Tibial nerve (tissue), 4 donors: Measurements from ENCODE around the gene PLCB1. TPM values are rescaled to one million over a fixed set of nuclear protein-coding genes. Genes with fewer than 3 reads are reported as not detected.
"Not testable (repeated sequence)": the region's sequence is repeated elsewhere in the genome, so short reads cannot be mapped to it uniquely, and the experiment has no call there.

Source experiments
- DNase-seq, 2 donors: peaks; one replicate each; pipeline ENCODE4 v3.0.0-alpha.2; 2019; ENCODE audit warnings: low spot score in 2 of 2
- H3K27ac ChIP-seq, 4 donors: fragments of 200-600 bp; sonication (generic) in 3 of 4; one replicate each; pipeline ENCODE4 v1.5.1; 2017 to 2019; ENCODE audit warnings: mild to moderate bottlenecking in 1 of 4
- H3K27me3 ChIP-seq, 2 donors: fragments of 200-600 bp; sonication (generic) in 1 of 2; one replicate each; pipeline versions ENCODE4 v1.5.1 to v1.6.0; 2017 to 2019
- H3K36me3 ChIP-seq, 3 donors: fragments of 200-600 bp; sonication (generic); one replicate each; pipeline ENCODE4 v1.5.1; 2018 to 2019
- H3K4me1 ChIP-seq, 4 donors: fragments of 200-600 bp; sonication (generic) in 3 of 4; one replicate each; pipeline ENCODE4 v1.5.1; 2017 to 2019
- H3K4me3 ChIP-seq, 4 donors: fragments of 200-600 bp; sonication (generic) in 3 of 4; one replicate each; pipeline ENCODE4 v1.5.1; 2017 to 2019; ENCODE audit warnings: mild to moderate bottlenecking in 1 of 4, moderate library complexity in 1 of 4
- H3K9me3 ChIP-seq, 4 donors: fragments of 200-600 bp; sonication (generic) in 3 of 4; one replicate each; pipeline ENCODE4 v1.5.1; 2017 to 2019
- CTCF ChIP-seq, 5 experiments: fragments of 200-600 bp in 3 of 5; fragments of 450-650 bp in 2 of 5; sonication (generic) in 3 of 5; IDR thresholded peaks; one replicate each; pipeline ENCODE4 v1.5.1; 2016 to 2019; ENCODE audit warnings: antibody characterized with exemption in 5 of 5, mild to moderate bottlenecking in 3 of 5, moderate library complexity in 2 of 5
- EP300 ChIP-seq, 2 donors: sonication (generic); formaldehyde crosslinking; IDR thresholded peaks; one replicate each; pipeline ENCODE4 v1.6.1; 2017; ENCODE audit warnings: antibody characterized with exemption in 2 of 2, mild to moderate bottlenecking in 1 of 2
- POLR2A ChIP-seq, 2 donors: fragments of 450-650 bp; IDR thresholded peaks; one replicate each; pipeline ENCODE4 v1.6.1; 2017; ENCODE audit warnings: antibody characterized with exemption in 2 of 2, mild to moderate bottlenecking in 2 of 2, moderate library complexity in 2 of 2
- WGBS, 2 donors: methylation state at CpG; one replicate each; pipeline ENCODE4 v1.1.5; 2018; 5-methylcytosine and 5-hydroxymethylcytosine counted together
- total RNA-seq, 4 donors: library from RNA; depleted of rRNA; stranded (reverse); fragments of >200 nt; gene quantifications; one replicate each; pipeline ENCODE4 v1.1.0, GENCODE V29; 2016

Gene PLCB1
- total RNA-seq, 4 donors from 2014 or later, result 34.7 to 52.8 (median 39.2) TPM

GRCh38 chr20:8457978-8458377 is 325.9 kb downstream of the PLCB1 start:
- WGBS, 2 donors, result 73 to 90% methylated on average over 4 of the region's 4 CpGs
- no peaks in the 10 kb centered on the region for H3K27me3 ChIP-seq
- DNase-seq, result no peak

GRCh38 chr20:8461186-8461585 is 329.1 kb downstream of the PLCB1 start:
- no peak for DNase-seq
- H3K27ac ChIP-seq, result no peak overlapping the region
- no peaks in the 10 kb centered on the region for H3K36me3 ChIP-seq
- no peak overlapping the region for H3K4me3 ChIP-seq
- no peaks in the 10 kb centered on the region for H3K4me1 ChIP-seq
- peaks cover 0 to 15% (median 0%) of the 10 kb centered on the region in 4 donors for H3K9me3 ChIP-seq
- no peak for TF ChIP-seq POLR2A (IDR thresholded peaks at IDR 0.05)
- no peak for TF ChIP-seq CTCF (IDR thresholded peaks at IDR 0.05)
- no peak for TF ChIP-seq EP300 (IDR thresholded peaks at IDR 0.05)
- H3K27me3 ChIP-seq, result no peaks in the 10 kb centered on the region

More at GRCh38 chr20:8457978-8458377, 325.9 kb downstream of the PLCB1 start:
- H3K36me3 ChIP-seq, result no peaks in the 10 kb centered on the region
- H3K4me1 ChIP-seq, result no peaks in the 10 kb centered on the region
- H3K27ac ChIP-seq, result no peak overlapping the region
- no peak overlapping the region for H3K4me3 ChIP-seq
- no peak for TF ChIP-seq EP300 (IDR thresholded peaks at IDR 0.05)
- no peak for TF ChIP-seq POLR2A (IDR thresholded peaks at IDR 0.05)
- no peak for TF ChIP-seq CTCF (IDR thresholded peaks at IDR 0.05)
- H3K9me3 ChIP-seq, result no peaks in the 10 kb centered on the region

- no peak for DNase-seq
- Histone ChIP-seq H3K36me3 (no peaks in the 10 kb centered on the region), H3K4me1 (no peaks in the 10 kb centered on the region), H3K4me3 (no peak overlapping the region), H3K9me3 (peaks cover 0 to 15% (median 0%) of the 10 kb centered on the region in 4 donors), H3K27me3 (no peaks in the 10 kb centered on the region), H3K27ac (no peak overlapping the region)
- WGBS, 2 donors, result 93 to 96% methylated on average over 2 of the region's 2 CpGs
- no peak for TF ChIP-seq CTCF (IDR thresholded peaks at IDR 0.05)
- no peak for TF ChIP-seq EP300 (IDR thresholded peaks at IDR 0.05)
- no peak for TF ChIP-seq POLR2A (IDR thresholded peaks at IDR 0.05)
These were observed 332.3 kb downstream of the PLCB1 start for GRCh38 chr20:8464368-8464767.

- 77 to 80% methylated on average over 2 of the region's 2 CpGs for WGBS, 2 donors
- H3K4me1 ChIP-seq, DNase-seq, H3K27ac ChIP-seq, H3K36me3 ChIP-seq, H3K27me3 ChIP-seq, H3K4me3 ChIP-seq: not testable (repeated sequence)
- H3K9me3 ChIP-seq, result peaks cover 0 to 15% (median 0%) of the 10 kb centered on the region in 4 donors
These were observed 334.7 kb downstream of the PLCB1 start for GRCh38 chr20:8466781-8467180.

GRCh38 chr20:8470156-8470555 is 338.1 kb downstream of the PLCB1 start:
- 83 to 90% methylated on average over 1 of the region's 1 CpG for whole genome bisulfite sequencing, 2 donors
- H3K4me3 ChIP-seq, result no peak overlapping the region
- H3K9me3 ChIP-seq, result peaks cover 0 to 3% (median 0%) of the 10 kb centered on the region in 4 donors
- no peak for TF ChIP-seq EP300 (IDR thresholded peaks at IDR 0.05)
- TF ChIP-seq CTCF (IDR thresholded peaks at IDR 0.05), result no peak
- no peak for TF ChIP-seq POLR2A (IDR thresholded peaks at IDR 0.05)
- H3K27ac ChIP-seq, result no peak overlapping the region
- DNase-seq, result no peak
- H3K4me1 ChIP-seq, result no peaks in the 10 kb centered on the region
- no peaks in the 10 kb centered on the region for H3K36me3 ChIP-seq
- no peaks in the 10 kb centered on the region for H3K27me3 ChIP-seq

GRCh38 chr20:8471465-8471864 is 339.4 kb downstream of the PLCB1 start:
- TF ChIP-seq EP300 (IDR thresholded peaks at IDR 0.05), result no peak
- no peak for TF ChIP-seq POLR2A (IDR thresholded peaks at IDR 0.05)
- TF ChIP-seq CTCF (IDR thresholded peaks at IDR 0.05), result no peak
- Histone ChIP-seq H3K27me3 (no peaks in the 10 kb centered on the region), H3K9me3 (no peaks in the 10 kb centered on the region), H3K36me3 (no peaks in the 10 kb centered on the region), H3K4me3 (no peak overlapping the region), H3K4me1 (no peaks in the 10 kb centered on the region), H3K27ac (no peak overlapping the region)
- 81 to 83% methylated on average over 2 of the region's 2 CpGs for WGBS, 2 donors
- DNase-seq, result no peak
